Tibial artery (tissue), 4 donors: ENCODE data around the gene PGA4.
"Not testable (repeated sequence)": the region's sequence is repeated elsewhere in the genome, so short reads cannot be mapped to it uniquely, and the experiment has no call there.

Experiments
- DNase-seq, 2 donors: peaks; one replicate each; pipeline ENCODE4 v3.0.0-alpha.2; 2019
- H3K27ac ChIP-seq, 2 donors: fragments of 200-600 bp; sonication (generic) in 1 of 2; 1 replicate in 1 of 2; 2 replicates in 1 of 2; pipeline ENCODE4 v1.5.1; 2018 to 2019; ENCODE audit warnings: mild to moderate bottlenecking in 1 of 2
- H3K27me3 ChIP-seq, 2 donors: fragments of 200-600 bp; sonication (generic) in 1 of 2; one replicate each; pipeline versions ENCODE4 v1.5.1 to v1.6.0; 2016 to 2019
- H3K36me3 ChIP-seq, 3 donors: fragments of 200-600 bp; sonication (generic) in 2 of 3; one replicate each; pipeline ENCODE4 v1.5.1; 2016 to 2019; ENCODE audit warnings: mild to moderate bottlenecking in 2 of 3
- H3K4me1 ChIP-seq, 4 donors: fragments of 200-600 bp; sonication (generic) in 2 of 4; 1 replicate in 3 of 4; 2 replicates in 1 of 4; pipeline ENCODE4 v1.5.1; 2016 to 2019
- H3K4me3 ChIP-seq, 2 donors: fragments of 200-600 bp; sonication (generic) in 1 of 2; 1 replicate in 1 of 2; 2 replicates in 1 of 2; pipeline ENCODE4 v1.5.1; 2018 to 2019; ENCODE audit warnings: mild to moderate bottlenecking in 2 of 2
- H3K9me3 ChIP-seq, 3 donors: fragments of 200-600 bp; sonication (generic) in 1 of 3; one replicate each; pipeline ENCODE4 v1.5.1; 2016 to 2019
- intact Hi-C: fragments of 100-400 bp; cut with DNase I; formaldehyde crosslinking; loops from one replicate; pipeline ENCODE4 v1.15.0; 2023; ENCODE audit warnings: low total_unique reads
- TF ChIP-seq, protein P1 (sequence below), 2 experiments: fragments of 200-600 bp in 1 of 2; fragments of 450-650 bp in 1 of 2; IDR thresholded peaks; one replicate each; pipeline ENCODE4 v1.5.1; 2017 to 2019; ENCODE audit warnings: antibody characterized with exemption in 2 of 2, mild to moderate bottlenecking in 1 of 2, moderate library complexity in 1 of 2

PGA4 gene

DNA sequence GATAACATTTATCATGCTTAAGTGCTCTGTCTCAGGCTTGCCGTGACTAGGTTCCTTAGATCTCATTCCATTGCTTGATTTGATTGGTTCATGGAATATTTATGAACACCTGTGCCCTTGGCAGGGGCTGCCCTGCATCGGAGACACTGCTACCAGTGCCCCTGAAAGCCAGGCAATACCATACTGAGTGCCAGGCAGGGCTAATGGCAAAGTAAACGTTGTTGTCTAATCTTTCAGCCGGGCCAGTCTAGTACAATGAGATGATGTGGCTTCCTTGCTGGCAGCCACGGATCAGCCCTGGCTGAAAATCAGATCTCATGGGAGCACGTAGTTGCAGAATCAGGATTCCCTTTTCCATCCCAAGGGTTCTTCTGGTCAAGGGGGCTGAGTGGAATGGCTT, 23.8 kb upstream of the PGA4 start:
- H3K9me3 ChIP-seq: peaks cover 0 to 12% (median 0%) of the 10 kb centered on the region in 3 donors
- no peak overlapping the region for H3K27ac ChIP-seq

DNA sequence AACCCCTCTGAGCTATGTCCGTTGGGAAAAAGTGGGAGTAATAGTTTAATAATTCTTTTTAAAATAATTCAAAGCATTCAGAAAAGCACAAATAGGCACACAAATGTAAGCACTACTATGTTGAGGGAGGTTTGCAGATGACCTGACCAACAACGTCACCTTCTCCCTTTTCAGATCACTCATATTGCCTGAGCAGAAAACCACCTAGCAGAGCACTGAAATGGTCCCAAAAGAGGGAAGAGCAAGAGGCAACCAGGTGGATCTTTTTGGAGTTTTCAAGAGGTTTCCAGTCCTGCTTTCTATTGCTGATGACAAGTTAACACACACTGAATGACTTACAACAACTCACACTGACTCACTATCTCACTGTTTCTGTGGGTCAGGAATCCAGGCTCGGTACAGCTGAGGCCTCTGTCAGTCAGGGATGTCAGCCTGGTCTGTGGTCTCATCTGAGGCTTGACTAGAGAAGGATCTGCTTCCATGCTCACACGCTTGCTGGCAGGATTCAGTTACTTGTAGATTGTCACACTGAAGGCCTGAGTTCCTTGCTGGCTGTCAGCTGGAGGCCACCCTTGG, 23.1 kb upstream of the PGA4 start:
- Histone ChIP-seq H3K27ac (no peak overlapping the region), H3K27me3 (peaks cover 0 to 18% of the 10 kb centered on the region in 2 donors), H3K4me1 (no peaks in the 10 kb centered on the region), H3K4me3 (no peak overlapping the region), H3K9me3 (peaks cover 0 to 12% (median 0%) of the 10 kb centered on the region in 3 donors), H3K36me3 (no peaks in the 10 kb centered on the region)
- TF ChIP-seq, protein P1, sequence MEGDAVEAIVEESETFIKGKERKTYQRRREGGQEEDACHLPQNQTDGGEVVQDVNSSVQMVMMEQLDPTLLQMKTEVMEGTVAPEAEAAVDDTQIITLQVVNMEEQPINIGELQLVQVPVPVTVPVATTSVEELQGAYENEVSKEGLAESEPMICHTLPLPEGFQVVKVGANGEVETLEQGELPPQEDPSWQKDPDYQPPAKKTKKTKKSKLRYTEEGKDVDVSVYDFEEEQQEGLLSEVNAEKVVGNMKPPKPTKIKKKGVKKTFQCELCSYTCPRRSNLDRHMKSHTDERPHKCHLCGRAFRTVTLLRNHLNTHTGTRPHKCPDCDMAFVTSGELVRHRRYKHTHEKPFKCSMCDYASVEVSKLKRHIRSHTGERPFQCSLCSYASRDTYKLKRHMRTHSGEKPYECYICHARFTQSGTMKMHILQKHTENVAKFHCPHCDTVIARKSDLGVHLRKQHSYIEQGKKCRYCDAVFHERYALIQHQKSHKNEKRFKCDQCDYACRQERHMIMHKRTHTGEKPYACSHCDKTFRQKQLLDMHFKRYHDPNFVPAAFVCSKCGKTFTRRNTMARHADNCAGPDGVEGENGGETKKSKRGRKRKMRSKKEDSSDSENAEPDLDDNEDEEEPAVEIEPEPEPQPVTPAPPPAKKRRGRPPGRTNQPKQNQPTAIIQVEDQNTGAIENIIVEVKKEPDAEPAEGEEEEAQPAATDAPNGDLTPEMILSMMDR (IDR thresholded peaks at IDR 0.05): no peak
- intact Hi-C loops: no loop called here
- DNase-seq: no peak

More for the DNA sequence above, 23.8 kb upstream of the PGA4 start:
- intact Hi-C loops: no loop called here
- Histone ChIP-seq H3K4me1 (no peaks in the 10 kb centered on the region), H3K4me3 (no peak overlapping the region), H3K36me3 (no peaks in the 10 kb centered on the region), H3K27me3 (peaks cover 0 to 21% of the 10 kb centered on the region in 2 donors)
- no peak for DNase-seq
- TF ChIP-seq, protein P1 (IDR thresholded peaks at IDR 0.05): no peak

DNA sequence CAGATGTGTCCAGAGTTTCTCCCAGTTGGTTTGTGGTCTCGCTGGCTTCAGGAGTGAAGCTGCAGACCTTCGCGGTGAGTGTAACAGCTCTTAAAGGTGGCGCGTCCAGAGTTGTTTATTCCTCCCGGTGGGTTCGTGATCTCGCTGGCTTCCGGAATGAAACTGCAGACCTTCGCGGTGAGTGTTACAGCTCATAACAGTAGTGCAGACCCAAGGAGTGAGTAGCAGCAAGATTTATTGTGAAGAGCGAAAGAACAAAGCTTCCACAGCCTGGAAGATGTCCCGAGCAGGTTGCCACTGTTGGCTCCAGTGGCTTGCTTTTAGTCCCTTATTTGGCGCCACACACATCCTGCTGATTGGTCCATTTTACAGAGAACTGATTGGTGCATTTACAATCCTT, 20.7 kb upstream of the PGA4 start:
- no peak for DNase-seq
- peaks cover 0 to 12% (median 0%) of the 10 kb centered on the region in 3 donors for H3K9me3 ChIP-seq
- H3K27ac ChIP-seq: no peak overlapping the region
- H3K4me3 ChIP-seq: no peak overlapping the region
- H3K27me3 ChIP-seq: peaks cover 0 to 4% of the 10 kb centered on the region in 2 donors
- no peaks in the 10 kb centered on the region for H3K36me3 ChIP-seq
- no peaks in the 10 kb centered on the region for H3K4me1 ChIP-seq
- intact Hi-C loops: no loop called here
- TF ChIP-seq, protein P1 (IDR thresholded peaks at IDR 0.05): no peak

DNA sequence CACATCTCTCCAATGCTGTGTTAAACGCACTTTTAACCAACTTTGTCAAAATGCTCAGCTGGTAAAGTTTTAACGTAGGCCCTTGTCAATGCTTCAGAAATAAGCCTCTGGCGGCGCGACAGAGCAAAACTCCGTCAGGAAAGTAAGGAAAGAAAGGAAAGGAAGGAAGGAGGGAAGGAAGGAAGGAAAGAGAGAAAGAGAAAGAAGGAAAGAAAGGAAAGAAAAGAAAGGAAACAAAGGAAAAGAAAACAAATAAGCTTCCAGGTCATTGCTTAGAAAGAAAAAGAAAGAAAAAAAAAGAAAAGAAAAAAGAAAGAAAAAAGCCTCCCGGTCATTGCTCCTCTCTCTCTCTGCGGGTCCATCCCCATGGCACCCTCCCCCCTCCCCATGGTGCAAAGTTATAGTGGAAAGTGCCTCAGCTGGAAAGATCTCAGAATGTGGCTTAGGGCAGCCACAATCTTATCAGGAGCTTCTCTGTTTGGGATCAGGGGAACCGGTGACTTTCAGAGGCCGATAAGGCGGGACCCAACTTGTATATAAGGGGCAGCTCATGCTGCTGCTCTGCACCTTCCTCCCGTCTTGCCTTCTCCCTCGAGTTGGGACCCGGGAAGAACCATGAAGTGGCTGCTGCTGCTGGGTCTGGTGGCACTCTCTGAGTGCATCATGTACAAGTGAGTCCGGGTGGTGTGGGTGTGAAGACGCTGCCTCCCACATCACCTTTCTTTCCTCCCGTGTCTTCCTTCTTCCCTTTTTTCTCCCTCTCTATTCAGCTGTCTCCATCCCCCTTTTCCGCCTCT, 19.0 kb upstream of the PGA4 start, which contains the start of gene PGA3:
Gene PGA3, plus strand, starts transcription at position 566 of the 797 bp plus-strand sequence. Its CDS starts 50 bp downstream, at position 616.
- peaks cover 0 to 12% (median 0%) of the 10 kb centered on the region in 3 donors for H3K9me3 ChIP-seq
- H3K36me3 ChIP-seq, intact Hi-C loops, H3K27ac ChIP-seq, H3K4me3 ChIP-seq, DNase-seq, H3K27me3 ChIP-seq, H3K4me1 ChIP-seq: not testable (repeated sequence)

DNA sequence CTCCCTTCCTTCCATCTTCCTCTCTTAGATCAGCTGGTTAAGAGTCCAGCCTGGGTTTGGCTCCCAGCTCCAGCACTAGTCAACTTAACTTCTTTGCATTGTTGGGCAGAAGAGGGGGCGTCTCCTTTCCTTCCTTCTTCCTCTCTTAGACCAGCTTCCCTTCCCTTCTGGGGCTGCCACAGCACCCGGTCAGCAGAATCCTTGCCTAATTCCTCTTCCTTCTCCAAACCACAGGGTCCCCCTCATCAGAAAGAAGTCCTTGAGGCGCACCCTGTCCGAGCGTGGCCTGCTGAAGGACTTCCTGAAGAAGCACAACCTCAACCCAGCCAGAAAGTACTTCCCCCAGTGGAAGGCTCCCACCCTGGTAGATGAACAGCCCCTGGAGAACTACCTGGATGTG, 18.3 kb upstream of the PGA4 start:
- H3K27ac ChIP-seq, H3K9me3 ChIP-seq, H3K4me3 ChIP-seq, intact Hi-C loops, H3K36me3 ChIP-seq, H3K4me1 ChIP-seq, DNase-seq, H3K27me3 ChIP-seq: not testable (repeated sequence)

DNA sequence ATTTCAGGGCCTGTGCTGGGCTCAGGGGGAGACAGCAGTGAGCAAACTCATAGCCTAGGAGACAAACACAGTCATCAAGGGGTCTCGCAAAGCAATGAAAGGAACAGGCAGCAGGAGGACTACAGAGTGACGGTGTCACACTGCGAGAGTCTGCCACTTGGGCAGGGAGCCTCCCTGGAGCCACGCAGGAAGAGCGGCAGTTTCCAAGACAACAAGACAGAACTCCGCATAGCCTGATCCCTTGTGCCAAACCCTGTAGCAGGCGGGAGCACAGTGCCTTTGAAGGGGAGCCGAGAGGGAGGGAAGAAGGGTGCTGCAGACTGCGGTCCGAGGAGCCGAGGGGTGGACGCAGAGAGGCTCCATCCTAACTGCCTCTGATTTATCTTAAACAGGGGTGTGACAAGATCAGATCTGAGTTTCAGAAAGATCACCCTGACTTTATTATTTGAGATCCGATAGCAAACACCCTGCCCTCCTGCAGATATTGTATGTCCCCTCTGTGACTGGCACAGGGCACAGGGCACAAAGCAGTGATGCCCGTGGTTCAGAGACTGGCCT, 17.6 kb upstream of the PGA4 start:
- DNase-seq: peak in 1 of 2 donors; percentile 29

DNA sequence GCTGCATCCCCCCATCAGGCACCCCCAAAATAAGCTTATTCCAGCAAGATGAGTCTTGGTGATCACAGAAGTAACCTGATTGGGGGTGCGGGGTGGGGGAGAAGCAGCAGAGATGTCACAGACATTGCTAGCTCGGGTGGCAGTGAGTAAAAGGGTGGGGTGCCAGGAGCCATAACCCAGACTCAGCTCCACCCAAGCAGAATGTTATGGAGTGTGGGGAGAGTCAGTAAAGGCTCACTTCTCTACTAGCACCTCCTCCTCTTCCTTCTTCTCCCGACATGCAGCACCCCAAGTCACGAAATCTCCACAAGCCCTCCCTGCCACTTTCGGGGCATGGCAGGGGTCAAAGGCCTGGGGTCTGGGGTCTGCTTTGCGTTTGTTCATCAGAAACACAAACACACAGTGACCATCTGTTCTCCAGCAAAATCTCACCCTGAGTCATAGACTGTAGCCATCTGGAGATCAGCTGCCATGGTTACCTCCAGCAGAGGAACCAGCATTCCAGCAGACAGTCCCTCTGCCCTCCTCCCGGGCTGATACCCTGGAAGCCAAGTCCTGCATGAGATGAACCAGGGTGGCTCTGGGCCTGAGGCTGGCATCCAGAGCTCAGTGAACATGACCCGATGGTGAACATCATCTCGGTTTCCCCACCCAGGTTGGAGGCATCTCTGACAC, 14.4 kb upstream of the PGA4 start:
- DNase-seq, H3K27me3 ChIP-seq, H3K4me1 ChIP-seq, intact Hi-C loops, H3K36me3 ChIP-seq, H3K27ac ChIP-seq, H3K9me3 ChIP-seq, H3K4me3 ChIP-seq: not testable (repeated sequence)

More for the DNA sequence above, 17.6 kb upstream of the PGA4 start:
- H3K9me3 ChIP-seq, H3K36me3 ChIP-seq, H3K4me1 ChIP-seq, H3K27me3 ChIP-seq, H3K4me3 ChIP-seq, intact Hi-C loops, H3K27ac ChIP-seq: not testable (repeated sequence)

DNA sequence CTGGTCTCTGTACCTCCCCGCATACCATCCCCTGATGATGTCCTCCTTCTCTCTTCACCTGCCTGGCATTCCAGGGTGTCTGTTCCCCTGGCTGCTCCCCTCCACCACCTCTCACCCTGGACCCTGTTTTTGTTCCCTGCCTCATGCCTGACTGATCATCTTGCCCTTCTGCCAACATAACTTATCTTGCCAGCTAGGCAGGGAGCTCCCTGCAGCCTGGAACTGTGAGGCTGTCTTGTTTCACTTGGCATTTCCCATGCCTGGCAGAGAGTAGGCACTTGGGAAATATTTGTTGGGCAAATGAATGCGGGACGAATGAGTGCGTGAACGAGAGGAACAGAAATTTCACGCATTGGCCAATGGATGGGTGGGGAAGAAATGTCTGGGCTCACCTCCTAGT, 11.5 kb upstream of the PGA4 start:
- intact Hi-C loops, DNase-seq: not testable (repeated sequence)

DNA sequence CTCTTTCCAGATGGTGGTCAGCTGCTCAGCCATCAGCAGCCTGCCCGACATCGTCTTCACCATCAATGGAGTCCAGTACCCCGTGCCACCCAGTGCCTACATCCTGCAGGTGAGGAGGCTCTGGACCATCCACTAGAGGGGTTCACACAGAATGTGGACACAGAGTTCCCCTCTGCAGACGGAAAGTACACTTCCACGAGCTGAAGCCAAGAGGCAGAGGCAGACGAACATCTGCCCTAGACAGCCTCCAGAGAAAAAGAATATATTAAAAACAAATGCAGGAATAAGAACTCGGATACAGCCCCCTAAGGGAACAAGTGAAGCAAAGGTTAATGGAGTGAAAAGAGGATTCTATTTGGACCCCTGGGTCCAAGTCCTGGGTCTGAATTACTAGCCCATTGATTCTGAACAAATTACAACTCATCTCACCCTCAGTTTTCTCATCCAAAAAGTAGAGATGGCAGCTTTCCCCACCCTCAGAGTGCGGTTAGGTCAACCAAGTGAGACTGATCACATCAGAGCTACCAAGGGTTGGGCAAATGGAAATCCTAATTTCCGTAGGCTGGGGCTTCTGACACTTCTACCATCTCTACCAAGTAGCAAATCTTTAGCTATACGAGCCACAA, 10.7 kb upstream of the PGA4 start:
- H3K27me3 ChIP-seq, H3K36me3 ChIP-seq, H3K9me3 ChIP-seq, DNase-seq, H3K4me1 ChIP-seq, intact Hi-C loops, H3K4me3 ChIP-seq, H3K27ac ChIP-seq: not testable (repeated sequence)

More for the DNA sequence above, 11.5 kb upstream of the PGA4 start:
- H3K9me3 ChIP-seq, H3K27me3 ChIP-seq, H3K27ac ChIP-seq, H3K4me3 ChIP-seq, H3K4me1 ChIP-seq, H3K36me3 ChIP-seq: not testable (repeated sequence)

DNA sequence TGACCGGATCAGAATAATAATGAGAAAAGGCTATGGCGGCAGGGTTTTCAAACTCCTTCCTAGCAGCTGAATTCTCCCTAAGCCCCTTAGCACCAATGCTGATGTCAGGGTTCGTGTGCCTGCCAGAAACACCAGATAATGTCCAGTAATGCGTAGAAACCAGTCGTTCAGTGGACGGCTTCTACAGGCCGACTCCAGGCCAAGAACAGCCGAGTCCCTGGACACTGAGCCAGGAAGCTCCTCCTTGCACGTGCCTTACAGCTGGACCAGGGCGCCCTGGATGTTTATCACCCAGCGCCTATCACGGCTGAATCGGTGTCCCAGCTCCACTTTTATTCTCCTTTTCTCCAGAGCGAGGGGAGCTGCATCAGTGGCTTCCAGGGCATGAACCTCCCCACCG, 9.9 kb upstream of the PGA4 start:
- H3K4me1 ChIP-seq, H3K4me3 ChIP-seq, DNase-seq, H3K9me3 ChIP-seq, intact Hi-C loops, H3K27me3 ChIP-seq, H3K27ac ChIP-seq, H3K36me3 ChIP-seq: not testable (repeated sequence)
